Gastroesophageal sphincter (tissue), 2 donors: ENCODE data around the gene RFTN1.

ENCODE experiments used
- POLR2A ChIP-seq, 2 donors: fragments of 450-650 bp; IDR thresholded peaks; one replicate each; pipeline ENCODE4 v1.6.1; 2017; ENCODE audit warnings: antibody characterized with exemption in 2 of 2, mild to moderate bottlenecking in 2 of 2, moderate library complexity in 1 of 2
- POLR2AphosphoS5 ChIP-seq: sonication (generic); formaldehyde crosslinking; IDR thresholded peaks from one replicate; pipeline ENCODE4 v1.6.1; 2017; ENCODE audit warnings: antibody characterized with exemption

GRCh38 chr3:16322189-16322588 lies 191.3 kb downstream of the RFTN1 start:
- TF ChIP-seq POLR2A (IDR thresholded peaks at IDR 0.05), result no peak
- no peak for TF ChIP-seq POLR2AphosphoS5
